GM12878 (cell line): ENCODE data around the gene DCBLD2. TPM values are rescaled to one million over a fixed set of nuclear protein-coding genes. Genes with fewer than 3 reads are reported as not detected.

Experiments
- ATAC-seq: fragments of 200-7000 bp; cut with Tn5 transposase; 3 replicates; pipeline ENCODE4 v1.9.1; 2020; ENCODE audit warnings: mild to moderate bottlenecking, moderate library complexity
- Bru-seq: library from RNA; stranded (reverse); fragments of 400-500 nt; gene quantifications from one replicate; lab custom pipeline; 2021; lab: Mats Ljungman, UMichigan
- BruChase-seq, 2 experiments: library from RNA; stranded (reverse); fragments of 400-500 nt; gene quantifications; one replicate each; lab custom pipeline; 2021; lab: Mats Ljungman, UMichigan
- BruUV-seq: library from RNA; stranded (reverse); fragments of 400-500 nt; replicated peaks from 2 replicates; lab custom pipeline; 2021; lab: Mats Ljungman, UMichigan
- CTCF ChIA-PET: fragments of 300-600 bp; sonication (Branson Sonifier 250); formaldehyde crosslinking; extraction: SDS; loops from one replicate; lab custom pipeline; 2021; ENCODE audit warnings: inconsistent platforms; lab: Yijun Ruan, JAX
- POLR2A ChIA-PET: fragments of 350-600 bp; formaldehyde crosslinking; extraction: SDS; loops from one replicate; lab custom pipeline; 2021; ENCODE audit warnings: inconsistent platforms; lab: Charles Lee
- RAD21 ChIA-PET: fragments of 300-600 bp; sonication (Branson Sonifier 250); formaldehyde crosslinking; loops from one replicate; lab custom pipeline; 2023; ENCODE audit warnings: antibody characterized with exemption; ENCODE audit not compliant: unreplicated experiment; lab: Charles Lee
- SMC1A ChIA-PET: fragments of 300-600 bp; sonication (Branson Sonifier 250); formaldehyde crosslinking; loops from one replicate; lab custom pipeline; 2023; ENCODE audit not compliant: unreplicated experiment, uncharacterized antibody; lab: Charles Lee
- DNase-seq: peaks from one replicate; pipeline ENCODE4 v3.0.0-alpha.2; 2011; ENCODE audit warnings: low read depth, low spot score
- FAIRE-seq: peaks from 3 replicates; lab custom pipeline; 2011; peaks lifted over from hg19 to GRCh38; lab: Jason Lieb, UNC
- H2AFZ ChIP-seq: 2 replicates; pipeline ENCODE4 v1.6.0; 2011; ENCODE audit warnings: low read depth, low read length, control low read depth; ENCODE audit not compliant: control insufficient read depth
- H3K27ac ChIP-seq: 2 replicates; pipeline ENCODE4 v1.5.1; 2011; ENCODE audit warnings: control low read depth; ENCODE audit not compliant: control insufficient read depth, insufficient read depth
- H3K27me3 ChIP-seq, 2 experiments: replicated peaks in 1 of 2; 2 replicates each; pipeline versions ENCODE4 v1.6.0 to v1.6.1; 2011; ENCODE audit warnings: low read length in 1 of 2; ENCODE audit not compliant: control insufficient read depth in 2 of 2, insufficient read depth in 2 of 2
- H3K36me3 ChIP-seq, 2 experiments: 2 replicates each; pipeline ENCODE4 v1.5.1; 2011; ENCODE audit warnings: low read length in 1 of 2; ENCODE audit not compliant: control insufficient read depth in 2 of 2, insufficient read depth in 2 of 2
- H3K4me1 ChIP-seq: 2 replicates; pipeline ENCODE4 v1.6.1; 2011; ENCODE audit warnings: mild to moderate bottlenecking, low read length, moderate library complexity, mixed read lengths; ENCODE audit not compliant: control insufficient read depth, insufficient read depth
- H3K4me2 ChIP-seq: 2 replicates; pipeline ENCODE4 v1.6.0; 2011; ENCODE audit warnings: control low read depth; ENCODE audit not compliant: control insufficient read depth, insufficient read depth
- H3K4me3 ChIP-seq: fragments of 200-600 bp; sonication (generic); 2 replicates; pipeline ENCODE4 v1.5.1; 2016
- H3K79me2 ChIP-seq: 2 replicates; pipeline ENCODE4 v1.6.0; 2011; ENCODE audit warnings: low read length; ENCODE audit not compliant: control insufficient read depth, insufficient read depth
- H3K9ac ChIP-seq: 2 replicates; pipeline ENCODE4 v1.8.0; 2011; ENCODE audit warnings: low read length, control low read depth, mixed read lengths; ENCODE audit not compliant: control insufficient read depth, insufficient read depth
- H3K9me3 ChIP-seq: replicated peaks from 3 replicates; pipeline ENCODE4 v1.5.1; 2011; ENCODE audit warnings: mild to moderate bottlenecking, low read length; ENCODE audit not compliant: control insufficient read depth, insufficient read depth
- H4K20me1 ChIP-seq: 2 replicates; pipeline ENCODE4 v1.6.0; 2011; ENCODE audit not compliant: control insufficient read depth, insufficient read depth
- CBX3 ChIP-seq: fragments of 200-600 bp; sonication (generic); IDR thresholded peaks from 2 replicates; pipeline ENCODE4 v1.6.1; 2016; ENCODE audit warnings: low read depth, borderline replicate concordance
- HDAC2 ChIP-seq: fragments of 200-600 bp; sonication (generic); IDR thresholded peaks from 2 replicates; pipeline ENCODE4 v1.6.1; 2017
- HDAC6 ChIP-seq: fragments of 200-600 bp; sonication (generic); IDR thresholded peaks from one replicate; pipeline ENCODE4 v1.8.0; 2017; ENCODE audit warnings: antibody characterized with exemption; ENCODE audit not compliant: unreplicated experiment
- IRF5 ChIP-seq: fragments of 450-650 bp; IDR thresholded peaks from 2 replicates; pipeline ENCODE4 v1.6.1; 2017; ENCODE audit warnings: borderline replicate concordance
- MTA3 ChIP-seq: IDR thresholded peaks from 2 replicates; pipeline ENCODE4 v1.6.1; 2012; ENCODE audit warnings: low read length, inconsistent platforms, borderline replicate concordance
- MXI1 ChIP-seq: fragments of 150-350 bp; IDR thresholded peaks from 2 replicates; pipeline ENCODE4 v1.6.1; 2011; ENCODE audit warnings: low read depth, mild to moderate bottlenecking, inconsistent platforms, low read length, improper control_type of control experiment
- REST ChIP-seq: IDR thresholded peaks from 2 replicates; pipeline ENCODE4 v1.6.1; 2012; ENCODE audit warnings: mild to moderate bottlenecking, low read depth, low read length
- STAT1 ChIP-seq: fragments of 450-650 bp; conservative IDR thresholded peaks from 2 replicates; pipeline ENCODE4 v1.6.1; 2014; ENCODE audit warnings: antibody characterized with exemption, mild to moderate bottlenecking
- SUZ12 ChIP-seq: fragments of 200-600 bp; sonication (generic); IDR thresholded peaks from one replicate; pipeline ENCODE4 v1.6.1; 2018; ENCODE audit warnings: antibody characterized with exemption, mild to moderate bottlenecking; ENCODE audit not compliant: unreplicated experiment
- TAF1 ChIP-seq: IDR thresholded peaks from 2 replicates; pipeline ENCODE4 v1.6.1; 2011; ENCODE audit warnings: mild to moderate bottlenecking, low read depth, low read length, borderline replicate concordance
- ZNF24 ChIP-seq: fragments of 450-650 bp; IDR thresholded peaks from 2 replicates; pipeline ENCODE4 v1.6.1; 2017; ENCODE audit warnings: antibody characterized with exemption, mild to moderate bottlenecking
- WGBS: methylation state at CpG from one replicate; pipeline ENCODE4 v1.1.6; 2016; ENCODE audit warnings: low lambda C conversion rate; ENCODE audit not compliant: insufficient replicate concordance, insufficient coverage; ENCODE audit errors: missing lambda C conversion rate; 5-methylcytosine and 5-hydroxymethylcytosine counted together
- in situ Hi-C: fragments of 300-500 bp; cut with MboI; formaldehyde crosslinking; loops from 9 replicates; pipeline ENCODE4 v1.14.3; 2018; ENCODE audit warnings: mixed read lengths
- intact Hi-C: fragments of 100-400 bp; cut with micrococcal nuclease; formaldehyde crosslinking; loops from one replicate; pipeline ENCODE4 v1.14.2; 2022; ENCODE audit not compliant: unreplicated experiment
- long read RNA-seq, 2 experiments: library from polyadenylated mRNA; unstranded; transcript quantifications; one replicate each; pipeline ENCODE4 v2.0.0, GENCODE V29; 2019 to 2020
- polyA minus RNA-seq, 3 experiments: library from RNA; depleted of rRNA, polyadenylated mRNA; stranded (reverse); fragments of >200 nt; gene quantifications; 2 replicates each; pipeline ENCODE4 v1.2.3, GENCODE V29; 2011
- polyA plus RNA-seq, 11 experiments: library from polyadenylated mRNA; depleted of rRNA in 4 of 11; unstranded in 6 of 11; stranded (reverse) in 5 of 11; fragments of >200 nt; fragmentation: Nextera tagmentation in 4 of 11; fragmentation: Illumina TruSeq in 1 of 11; extraction: Ambion mirVana in 4 of 11; extraction: Trizol in 1 of 11; gene quantifications; 1 replicate in 1 of 11; 2 replicates in 10 of 11; pipeline versions ENCODE4 v1.2.1 to v1.2.3, GENCODE V29; 2011 to 2016; ENCODE audit warnings: inconsistent platforms in 2 of 11, missing spikeins in 2 of 11, low read depth in 1 of 11
- total RNA-seq, 4 experiments: library from RNA; depleted of rRNA in 3 of 4; stranded (reverse); fragments of >200 nt in 3 of 4; fragmentation: Illumina TruSeq in 1 of 4; extraction: Trizol in 1 of 4; gene quantifications; 2 replicates each; pipeline versions ENCODE4 v1.2.1 to v1.2.3, GENCODE V29; 2013 to 2021
- TF ChIP-seq, protein P1 (sequence below): IDR thresholded peaks from 2 replicates; pipeline ENCODE4 v1.6.1; 2011; ENCODE audit warnings: low read depth, low read length, improper control_type of control experiment, borderline replicate concordance

The DCBLD2 gene
- 11.1 and 11.9 TPM in 2 replicates for total RNA-seq (2013; cell fraction: nucleolus; rRNA removed)
- total RNA-seq (2014; rRNA removed) (5.5 and 6.0 TPM in 2 replicates), total RNA-seq (2014; rRNA removed; fragmentation: Illumina TruSeq; extraction: Trizol) (5.9 and 7.4 TPM in 2 replicates), total RNA-seq (2021) (5.1 and 5.8 TPM in 2 replicates), polyA plus RNA-seq (2011; rRNA removed) (2.6 and 2.7 TPM in 2 replicates), polyA plus RNA-seq (2014; fragmentation: Illumina TruSeq; extraction: Trizol) (5.2 and 8.9 TPM in 2 replicates), polyA plus RNA-seq (2014; fragmentation: Nextera tagmentation; extraction: Ambion mirVana) (1 to 10 TPM; 1.6 to 2.6 TPM), polyA plus RNA-seq (2014; rRNA removed) (3.2 and 3.9 TPM in 2 replicates), polyA plus RNA-seq (2016; fragmentation: Nextera tagmentation; extraction: Ambion mirVana) (1 to 10 TPM; 4.4 to 5.1 TPM), polyA minus RNA-seq (2011; rRNA and poly(A)+ RNA removed) (3.6 and 5.8 TPM in 2 replicates), Bru-seq, nascent RNA (percentile 53 among the genes with signal in this experiment), BruChase-seq, experiment 1, labeled RNA remaining after a 6-hour chase (percentile 51 among the genes with signal in this experiment), BruChase-seq, experiment 2, labeled RNA remaining after a 2-hour chase (percentile 55 among the genes with signal in this experiment)
- 0.84 TPM for polyA plus RNA-seq (2011; ENCODE audit: low read depth)
- 0.95 and 1.1 TPM in 2 replicates for polyA plus RNA-seq (2011; cell fraction: cytosol; rRNA removed)
- polyA plus RNA-seq (2011; cell fraction: nucleus; rRNA removed): 3.2 TPM in 2 replicates
- polyA plus RNA-seq (2012): 2.2 and 2.4 TPM in 2 replicates
- 1.0 and 2.8 TPM in 2 replicates for polyA minus RNA-seq (2011; cell fraction: cytosol; rRNA and poly(A)+ RNA removed)
- 2.5 and 5.9 TPM in 2 replicates for polyA minus RNA-seq (2011; cell fraction: nucleus; rRNA and poly(A)+ RNA removed)
- long read RNA-seq, experiment 1: 0 reads
- long read RNA-seq, experiment 2, partial matches to known transcripts: 0 of 4 reads
- long read RNA-seq, experiment 2, other reads (novel, unspliced or antisense): 4 of 4 reads

DNA sequence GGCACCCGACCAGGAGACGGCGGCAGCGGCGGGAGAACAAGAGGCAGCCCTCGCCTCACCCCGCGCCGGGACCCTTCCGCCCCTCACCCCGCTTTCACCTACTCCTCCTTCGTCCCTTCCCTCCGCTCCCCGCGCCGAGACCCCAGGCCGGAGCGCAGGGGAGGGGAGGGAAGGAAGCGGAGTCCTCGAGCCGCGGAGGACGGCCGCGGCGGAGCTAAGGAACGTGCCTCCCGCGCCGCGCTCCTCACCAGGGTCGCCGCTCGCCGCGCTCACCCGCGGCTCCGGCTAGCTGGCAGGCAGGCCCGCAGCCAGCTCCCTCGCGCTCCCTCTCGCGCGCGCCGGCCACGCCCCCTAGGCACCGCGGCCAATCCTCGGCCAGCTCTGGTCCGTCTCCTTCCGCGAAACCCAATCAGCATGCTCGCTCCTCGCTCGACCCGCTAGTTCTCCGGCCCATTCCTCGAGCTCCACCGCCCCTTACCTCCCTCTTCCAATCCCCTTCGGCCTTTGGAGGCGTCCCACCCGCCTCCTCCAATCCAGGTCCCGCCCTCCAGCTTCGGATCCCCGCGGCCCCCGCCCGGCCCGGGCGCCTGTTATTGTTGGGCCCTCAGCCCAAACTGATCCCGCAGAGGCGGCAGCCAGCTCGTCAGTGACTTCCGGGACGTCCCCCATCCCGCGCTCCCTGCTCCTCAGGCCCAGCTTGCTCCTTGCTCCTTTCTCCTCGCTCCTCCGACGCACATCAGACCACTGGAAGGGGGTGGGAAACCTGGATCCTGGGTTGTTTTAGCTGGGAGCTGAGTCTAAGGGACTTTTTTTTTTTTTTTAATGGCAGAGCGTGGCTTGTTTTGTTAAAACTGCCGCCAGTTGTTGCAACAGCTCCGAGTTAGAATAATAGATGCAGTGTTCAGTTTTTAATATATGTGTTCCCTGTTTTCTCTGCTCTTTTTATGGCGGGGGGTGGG is at the start of gene DCBLD2:
Gene DCBLD2, minus strand, starts transcription at position 304 of the 959 bp plus-strand sequence. CDS start 369 bp downstream, outside the sequence.
- ChIA-PET POLR2A (interaction anchor here (0.6 to 0.7 kb wide), 4 partner anchors 18 to 937 kb away, joined by 3 to 6 read pairs (median 4); no protein-coding TSS in a partner anchor), SMC1A (interaction anchor here (0.7 to 1.6 kb wide), 8 partner anchors 9 to 330 kb away, joined by 3 to 7 read pairs (median 3); no protein-coding TSS in a partner anchor), RAD21 (interaction anchor here (0.7 to 1.1 kb wide), 6 partner anchors 19 to 406 kb away, joined by 3 to 6 read pairs (median 4); no protein-coding TSS in a partner anchor), CTCF (interaction anchor here (0.7 to 1.4 kb wide), 7 partner anchors 11 to 974 kb away, joined by 3 to 6 read pairs (median 4); no protein-coding TSS in a partner anchor)
- Histone ChIP-seq H2AFZ (peak within 1 kb of the TSS; percentile 95), H3K4me1 (no peaks in the 10 kb centered on the region), H3K79me2 (no peaks in the 10 kb centered on the region; the same call in 1 of the 2 replicates), H3K9me3 (no peaks in the 10 kb centered on the region), H3K4me2 (peak within 1 kb of the TSS; percentile 96), H3K9ac (peak within 1 kb of the TSS; percentile 93), H3K27ac (peak within 1 kb of the TSS; percentile 91), H3K36me3 (no peaks in the 10 kb centered on the region), H3K27me3 (no peaks in the 10 kb centered on the region), H3K4me3 (peak within 1 kb of the TSS; percentile 81), H4K20me1 (no peaks in the 10 kb centered on the region)
- peak; percentile 94 for DNase-seq
- FAIRE-seq: peak; percentile 96
- in situ Hi-C loops: no loop called here
- intact Hi-C loops: loop anchor here (5.0 to 10.0 kb wide), 3 partner anchors 74 to 1137 kb away; partner anchors contain the start of gene ARL6
- under 1% methylated on average over 52 of the region's 86 CpGs for WGBS
- no TSS peak for BruUV-seq
- ATAC-seq: peak; percentile 99
- TF ChIP-seq REST (no peak), TAF1 (peak; percentile 81; the same call in 1 of the 2 replicates), ZNF24 (no peak), MTA3 (no peak), HDAC2 (no peak), STAT1 (0 out of 2 replicates have a peak, but pooled peaks have one; percentile 26), HDAC6 (peak; percentile 16), IRF5 (no peak), SUZ12 (no peak), MXI1 (no peak; the same call in 1 of the 2 replicates), CBX3 (no peak)
- TF ChIP-seq, protein P1, sequence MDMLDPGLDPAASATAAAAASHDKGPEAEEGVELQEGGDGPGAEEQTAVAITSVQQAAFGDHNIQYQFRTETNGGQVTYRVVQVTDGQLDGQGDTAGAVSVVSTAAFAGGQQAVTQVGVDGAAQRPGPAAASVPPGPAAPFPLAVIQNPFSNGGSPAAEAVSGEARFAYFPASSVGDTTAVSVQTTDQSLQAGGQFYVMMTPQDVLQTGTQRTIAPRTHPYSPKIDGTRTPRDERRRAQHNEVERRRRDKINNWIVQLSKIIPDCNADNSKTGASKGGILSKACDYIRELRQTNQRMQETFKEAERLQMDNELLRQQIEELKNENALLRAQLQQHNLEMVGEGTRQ: no peak
